GM18505 (cell line): ENCODE data around the gene RPS10.
"Not testable (repeated sequence)": the region's sequence is repeated elsewhere in the genome, so short reads cannot be mapped to it uniquely, and the experiment has no call there.

ENCODE experiments used
- ATAC-seq: cut with Tn5 transposase; IDR thresholded peaks from one replicate; pipeline ENCODE4 v1.9.1; 2021; ENCODE audit not compliant: unreplicated experiment
- POLR2A ChIP-seq: IDR thresholded peaks from 4 replicates; pipeline ENCODE4 v1.6.1; 2011; ENCODE audit warnings: borderline replicate concordance; ENCODE audit not compliant: insufficient read depth, insufficient read length; ENCODE audit errors: extremely low read depth

Gene RPS10

DNA sequence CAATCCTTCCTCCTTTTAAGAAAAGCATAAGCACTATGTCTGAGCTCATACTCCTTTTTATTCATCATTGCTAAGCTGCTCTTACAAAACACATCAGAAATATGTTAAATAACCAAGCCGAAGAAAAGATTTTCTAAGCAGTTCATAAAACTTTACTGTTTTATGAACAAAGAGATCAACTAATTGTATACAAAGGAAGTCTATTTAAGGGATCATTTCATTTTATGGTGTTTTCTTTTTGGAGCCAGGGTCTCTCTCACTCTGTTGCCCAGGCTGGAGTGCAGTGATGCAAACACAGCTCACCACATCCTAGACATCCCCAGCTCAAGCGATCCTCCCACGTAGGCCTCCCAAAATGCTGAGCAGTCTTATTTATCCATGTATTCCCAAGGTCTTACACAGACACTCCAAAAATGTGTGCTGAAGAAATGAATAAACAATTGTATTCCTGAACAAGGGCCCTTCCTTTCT, 42.7 kb downstream of the RPS10 start:
- no peak for TF ChIP-seq POLR2A
- ATAC-seq: no peak

GRCh38 chr6:34381081-34381480, 44.8 kb downstream of the RPS10 start:
- TF ChIP-seq POLR2A: no peak

GRCh38 chr6:34378470-34378869, 47.4 kb downstream of the RPS10 start:
- ATAC-seq: no peak
- no peak for TF ChIP-seq POLR2A

More at GRCh38 chr6:34381081-34381480, 44.8 kb downstream of the RPS10 start:
- no peak for ATAC-seq

GRCh38 chr6:34377984-34378383, 47.9 kb downstream of the RPS10 start:
- no peak for ATAC-seq
- no peak for TF ChIP-seq POLR2A

GRCh38 chr6:34377571-34377970, 48.3 kb downstream of the RPS10 start:
- ATAC-seq: not testable (repeated sequence)

DNA sequence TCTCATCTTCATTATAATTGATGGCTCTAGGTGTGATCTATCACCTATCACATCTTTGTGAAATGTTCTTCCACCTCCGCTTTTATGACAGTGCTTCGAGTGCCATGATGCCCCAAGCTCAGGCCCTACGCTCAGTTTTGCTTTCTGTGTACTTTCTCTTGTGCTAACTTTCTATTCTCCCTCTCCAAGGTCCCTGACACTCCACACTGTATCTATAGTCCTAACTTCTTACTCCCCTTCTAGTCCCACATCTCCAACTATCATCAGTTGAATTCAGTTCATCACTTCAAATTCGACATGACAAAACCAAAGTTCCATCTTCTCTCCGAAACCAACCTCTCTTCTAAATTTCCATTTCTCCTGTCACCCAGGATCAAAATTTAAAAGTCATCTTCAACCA, 50.0 kb downstream of the RPS10 start:
- no peak for ATAC-seq
- TF ChIP-seq POLR2A: no peak

- no peak for ATAC-seq
- no peak for TF ChIP-seq POLR2A
Measured at GRCh38 chr6:34374508-34374907, 51.4 kb downstream of the RPS10 start.

DNA sequence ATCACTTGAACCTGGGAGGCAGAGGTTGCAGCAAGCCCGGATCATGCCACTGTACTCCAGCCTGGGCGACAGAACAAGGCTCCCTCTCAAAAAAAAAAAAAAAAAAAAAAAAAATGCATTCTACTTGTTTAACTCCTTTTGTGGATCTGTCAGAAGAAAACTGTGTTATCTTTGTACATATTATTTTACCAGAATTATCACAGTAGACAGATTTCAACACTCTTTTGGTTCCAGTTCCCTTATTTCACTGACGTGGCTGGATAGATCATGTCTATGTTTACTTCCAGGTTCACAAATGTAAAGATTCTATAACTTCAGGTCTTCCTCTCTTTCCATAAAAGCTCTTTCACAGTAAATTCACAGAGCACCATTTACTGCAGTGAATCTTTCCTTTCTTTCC, 51.8 kb downstream of the RPS10 start:
- no peak for TF ChIP-seq POLR2A
- ATAC-seq: no peak

- no peak for TF ChIP-seq POLR2A
- no peak for ATAC-seq
Measured at GRCh38 chr6:34373511-34373910, 52.4 kb downstream of the RPS10 start.

- not testable (repeated sequence) for ATAC-seq
Measured at GRCh38 chr6:34371865-34372264, 54.0 kb downstream of the RPS10 start.

DNA sequence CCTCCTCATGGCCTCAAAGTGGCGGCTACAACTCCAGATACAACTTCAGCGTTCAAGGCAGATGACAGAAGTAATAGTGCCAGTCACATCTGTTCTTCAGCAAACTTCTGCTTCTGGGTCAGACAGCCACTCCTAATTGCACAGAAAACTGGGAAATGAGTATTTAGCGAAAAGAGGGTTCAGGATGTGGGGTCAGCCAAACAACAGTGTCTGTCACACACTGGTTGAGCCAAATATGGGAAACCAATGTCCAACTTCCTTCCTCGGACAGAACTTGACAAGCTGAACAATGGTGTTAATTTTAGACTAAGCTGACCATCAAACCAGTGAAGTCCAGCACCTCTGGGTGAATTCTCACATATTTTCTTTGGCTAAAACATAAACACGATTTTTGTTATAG, 55.5 kb downstream of the RPS10 start:
- no peak for TF ChIP-seq POLR2A
- no peak for ATAC-seq

DNA sequence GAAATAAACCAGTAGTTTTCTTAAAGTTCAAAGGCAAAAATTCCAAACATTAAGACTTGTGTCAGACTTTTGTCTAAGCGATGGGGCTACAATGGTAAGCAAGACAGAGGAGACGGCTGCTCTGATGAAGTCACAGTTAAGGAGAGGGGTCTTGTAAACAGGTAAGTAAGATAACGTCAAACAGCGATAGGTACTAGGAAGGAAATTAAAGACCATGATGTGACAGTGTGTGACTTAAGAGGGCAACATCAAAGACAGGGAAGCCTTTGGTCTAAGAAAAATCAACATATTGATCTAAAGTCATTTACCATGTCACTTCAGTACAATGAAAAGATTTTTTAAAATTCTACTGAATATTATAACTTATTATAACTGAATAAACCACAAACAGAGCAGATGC, 56.5 kb downstream of the RPS10 start:
- TF ChIP-seq POLR2A: no peak
- ATAC-seq: no peak
